A673 (cell line): Measurements from ENCODE around the gene LFNG.

ENCODE experiments used
- CTCF ChIP-seq: fragments of 300-800, 200-600 bp; sonication (generic); conservative IDR thresholded peaks from 2 replicates; pipeline ENCODE4 v1.5.1; 2017; ENCODE audit warnings: low read depth, mild to moderate bottlenecking, antibody characterized with exemption, low read length, moderate library complexity, mixed read lengths
- EZH2 ChIP-seq: fragments of 200-600 bp; sonication (generic); IDR thresholded peaks from 2 replicates; pipeline ENCODE4 v1.6.1; 2017; ENCODE audit warnings: borderline replicate concordance, low read depth, mild to moderate bottlenecking, mixed read lengths, antibody characterized with exemption, low read length; ENCODE audit not compliant: poor library complexity, severe bottlenecking

DNA sequence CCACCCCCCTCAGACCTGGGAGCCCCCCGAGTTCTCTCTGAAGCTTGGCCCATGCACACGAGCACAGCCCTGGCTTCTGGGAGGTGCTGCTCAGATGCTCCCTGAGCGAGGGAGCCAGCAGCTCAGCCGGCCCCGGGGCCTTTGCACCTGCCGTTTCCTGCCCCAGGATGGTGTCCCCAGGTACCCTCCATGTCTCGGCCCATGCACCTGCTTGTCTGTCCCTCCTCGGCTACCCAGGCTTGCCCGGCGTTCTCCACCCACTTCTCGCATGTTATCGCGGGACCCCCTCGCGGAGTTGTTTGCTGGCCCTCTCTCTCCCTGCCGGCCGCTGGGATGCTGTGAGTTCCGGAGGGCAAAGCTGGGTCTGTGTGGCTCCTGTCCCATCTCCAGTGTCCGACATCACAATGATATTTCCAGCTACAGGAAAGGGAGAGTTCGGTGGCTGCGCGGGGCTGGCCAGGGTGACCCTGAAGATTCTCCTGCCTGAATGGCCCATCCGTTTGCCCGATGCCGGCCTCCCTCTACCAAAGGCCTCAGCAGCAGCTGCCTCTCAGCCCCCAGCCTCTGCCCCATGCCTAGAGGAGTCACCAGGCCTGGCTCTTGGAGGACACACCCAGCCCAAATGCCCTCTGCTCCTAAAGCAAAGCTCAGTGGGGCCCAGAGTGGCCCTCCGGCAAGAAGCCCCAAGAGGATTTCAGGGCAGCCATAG, 12.2 kb upstream of the LFNG start:
- TF ChIP-seq CTCF = no peak
- no peak for TF ChIP-seq EZH2
